Measurements from ENCODE around the gene ERBB4.

GRCh38 chr2:212024040-212024439 is 514.6 kb downstream of the ERBB4 start:
- TF ChIP-seq ARNTL (CRISPR knock-in tag; IDR thresholded peaks at IDR 0.05; ENCODE audit: borderline replicate concordance, low read depth) (no peak), PATZ1 (CRISPR knock-in tag; IDR thresholded peaks at IDR 0.05; ENCODE audit: borderline replicate concordance) (no peak), TOX (CRISPR knock-in tag; IDR thresholded peaks at IDR 0.05; ENCODE audit: borderline replicate concordance) (no peak), SNAI2 (CRISPR knock-in tag; IDR thresholded peaks at IDR 0.05) (no peak), ZNF565 (CRISPR knock-in tag; conservative IDR thresholded peaks at IDR 0.05; ENCODE audit: low read depth) (no peak), GLIS3 (CRISPR knock-in tag; IDR thresholded peaks at IDR 0.05) (no peak), OSR1 (CRISPR knock-in tag; IDR thresholded peaks at IDR 0.05) (no peak)

All from SK-N-SH treated with all-trans-retinoic acid at 6 μM for 48 hours (cell line).